GM18951 (cell line): ENCODE measurements around the gene PSG3.
"Not testable (repeated sequence)": the region's sequence is repeated elsewhere in the genome, so short reads cannot be mapped to it uniquely, and the experiment has no call there.

Source experiments
- POLR2A ChIP-seq: IDR thresholded peaks from 4 replicates; pipeline ENCODE4 v1.6.1; 2011; ENCODE audit warnings: mild to moderate bottlenecking; ENCODE audit not compliant: insufficient read length, insufficient read depth; ENCODE audit errors: extremely low read depth
- in situ Hi-C: fragments of 300-500 bp; cut with MboI; formaldehyde crosslinking; loops from one replicate; pipeline ENCODE4 v1.12.0; 2022; ENCODE audit warnings: low sequenced_read_pairs, mixed read lengths, inconsistent platforms; ENCODE audit not compliant: unreplicated experiment

The PSG3 gene

DNA sequence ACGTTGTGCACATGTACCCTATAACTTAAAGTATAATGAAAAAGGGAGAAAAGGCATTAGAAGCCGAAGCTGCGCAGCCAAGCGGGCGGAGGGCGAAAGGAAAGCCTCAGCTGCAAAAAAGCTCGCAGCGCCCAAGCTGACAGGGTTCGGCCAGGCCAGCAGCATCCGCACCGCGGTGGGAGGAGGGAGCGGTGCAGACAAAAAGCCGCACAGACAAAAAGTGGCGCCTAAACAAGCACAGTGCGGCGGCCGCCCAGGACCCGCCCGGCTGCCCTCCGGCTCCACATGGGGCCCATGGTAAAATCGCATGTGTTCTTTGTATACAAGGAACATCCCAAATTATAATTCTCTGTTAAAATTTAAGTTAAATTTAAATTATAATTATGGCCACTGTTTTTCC is 42.4 kb downstream of the PSG3 start:
- in situ Hi-C loops = no loop called here
- no peak for TF ChIP-seq POLR2A

DNA sequence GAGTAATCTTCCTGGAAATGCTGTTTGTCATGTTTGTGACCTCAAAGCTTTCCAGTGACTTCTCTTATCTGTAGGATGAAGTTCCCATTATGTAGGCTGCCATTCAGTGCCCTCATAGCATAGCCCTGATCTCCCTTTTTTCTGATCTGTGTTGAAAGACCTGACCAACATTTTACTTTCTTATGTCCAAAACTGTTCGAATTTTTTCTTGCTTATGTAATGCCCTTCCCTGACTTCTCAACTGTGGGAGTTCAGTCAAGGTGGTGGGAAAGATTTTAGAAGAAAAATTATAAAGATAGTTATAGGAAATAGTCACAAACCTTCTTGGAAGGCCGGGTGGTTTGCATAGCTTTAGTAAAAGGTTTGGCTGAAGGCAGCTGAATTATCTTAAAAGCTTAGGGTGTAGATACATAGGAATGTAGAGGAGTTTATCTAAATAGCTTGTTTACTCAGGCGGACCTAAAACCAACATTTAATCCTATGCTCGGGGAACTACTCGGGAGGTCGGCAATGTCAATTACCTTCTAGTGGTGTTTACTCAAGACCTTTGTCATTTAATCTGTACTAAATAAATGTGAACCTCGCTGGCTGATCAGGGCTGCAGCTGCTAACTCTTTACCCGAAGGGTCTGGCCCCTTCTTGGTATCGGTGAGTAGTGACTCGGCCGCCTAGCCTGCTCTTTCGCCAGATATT is 44.3 kb downstream of the PSG3 start:
- in situ Hi-C loops = no loop called here
- no peak for TF ChIP-seq POLR2A

DNA sequence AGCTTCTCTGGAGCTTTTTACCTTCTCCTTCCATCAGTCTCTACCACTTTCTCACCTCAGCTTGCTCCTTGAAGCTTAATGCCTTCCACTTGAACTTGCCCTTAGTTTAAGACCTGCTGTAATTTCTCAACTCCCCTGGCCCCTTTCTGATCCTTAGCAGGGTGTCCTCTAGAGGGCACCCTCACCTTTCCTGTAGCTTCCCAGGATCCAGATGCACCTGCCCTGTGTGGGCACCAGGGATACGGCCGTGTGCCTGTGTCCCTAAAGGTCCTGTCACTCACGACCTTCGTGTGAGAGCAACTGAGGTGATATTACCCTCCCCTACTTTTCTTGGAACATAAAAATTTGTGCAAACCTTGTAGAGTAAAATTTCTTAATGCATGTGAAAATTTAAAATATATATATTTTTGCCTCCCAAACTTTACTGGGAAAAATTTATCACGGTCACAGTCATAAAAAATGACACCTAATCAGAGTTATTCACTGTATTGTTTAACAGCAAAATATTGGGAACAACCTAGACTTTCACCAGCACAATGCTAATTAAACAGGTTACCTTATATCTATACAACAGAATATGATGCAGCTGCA is 46.4 kb downstream of the PSG3 start:
- TF ChIP-seq POLR2A = no peak
- in situ Hi-C loops = no loop called here

DNA sequence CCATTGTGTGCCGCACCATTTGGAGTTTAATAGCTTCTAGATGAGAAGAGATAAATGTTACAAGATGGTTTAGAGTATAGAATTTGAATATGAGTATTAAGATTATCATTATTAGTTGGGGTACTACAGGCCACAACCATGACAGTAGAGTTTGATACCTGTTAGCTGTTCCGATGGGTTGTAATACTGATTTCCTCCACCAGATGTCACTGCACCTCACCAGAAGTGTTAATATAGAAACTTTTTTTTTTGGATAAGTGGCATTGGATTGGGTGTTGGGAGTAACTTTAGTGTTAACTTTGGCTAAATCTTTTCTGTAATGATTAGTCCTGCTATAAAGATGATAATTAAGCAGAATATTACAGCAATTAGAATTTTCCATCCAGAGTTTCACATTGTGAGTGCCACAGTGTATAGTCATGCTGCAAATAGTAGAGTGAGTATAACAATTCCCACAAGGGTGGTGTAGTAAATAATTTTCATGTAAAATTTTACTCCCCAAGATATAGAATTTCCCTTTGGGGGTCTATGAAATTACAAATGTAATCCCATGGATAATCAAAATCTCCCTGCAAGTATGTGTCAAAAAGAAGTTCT is 56.3 kb downstream of the PSG3 start:
- no peak for TF ChIP-seq POLR2A
- in situ Hi-C loops = no loop called here

DNA sequence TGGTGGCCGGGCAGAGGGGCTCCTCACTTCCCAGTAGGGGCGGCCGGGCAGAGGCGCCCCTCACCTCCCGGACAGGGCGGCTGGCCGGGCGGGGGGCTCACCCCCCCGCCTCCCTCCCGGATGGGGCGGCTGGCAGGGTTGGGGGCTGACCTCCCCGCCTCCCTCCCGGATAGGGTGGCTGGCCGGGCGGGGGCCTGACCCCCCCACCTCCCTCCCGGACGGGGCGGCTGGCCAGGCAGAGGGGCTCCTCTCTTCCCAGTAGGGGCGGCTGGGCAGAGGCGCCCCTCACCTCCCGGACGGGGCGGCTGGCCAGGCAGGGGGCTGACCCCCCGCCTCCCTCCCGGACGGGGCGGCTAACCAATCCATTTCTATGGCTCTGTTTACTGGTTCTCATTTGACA is 64.0 kb downstream of the PSG3 start:
- in situ Hi-C loops = not testable (repeated sequence)

DNA sequence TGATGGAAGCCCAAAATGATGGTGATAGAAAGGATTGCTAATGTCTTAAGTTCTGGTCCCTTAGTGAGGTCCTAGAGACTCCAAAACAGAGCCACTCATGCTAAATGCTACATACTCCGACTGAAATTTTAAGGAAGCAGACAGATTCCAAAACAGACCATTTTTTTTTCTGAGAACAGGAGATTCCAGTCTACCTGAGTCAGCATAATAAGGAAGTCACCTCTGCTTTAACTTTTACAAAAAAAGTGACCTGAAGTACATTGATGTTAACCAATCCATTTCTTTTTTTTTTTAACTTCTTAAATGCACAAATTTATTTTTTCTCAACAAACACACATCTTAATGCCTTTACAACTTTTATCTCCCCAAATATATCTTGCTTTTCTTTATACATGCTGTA is 65.7 kb downstream of the PSG3 start:
- in situ Hi-C loops = not testable (repeated sequence)
